Left forelimb (tissue), 1 donor: Measurements from ENCODE around the gene SLC39A3.

Source experiments
- DNase-seq: peaks from one replicate; pipeline ENCODE4 v3.0.0-alpha.2; 2018; ENCODE audit warnings: low spot score

SLC39A3 gene

GRCh38 chr19:2768365-2769132 lies 28.7 kb upstream of the SLC39A3 start:
- DNase-seq = no peak

- DNase-seq = no peak
Measured at GRCh38 chr19:2767688-2768087, 27.9 kb upstream of the SLC39A3 start.

- no peak for DNase-seq
Measured at GRCh38 chr19:2766594-2767372, 27.0 kb upstream of the SLC39A3 start.

- no peak for DNase-seq
Measured at GRCh38 chr19:2765376-2765775, 25.6 kb upstream of the SLC39A3 start.

GRCh38 chr19:2764945-2765344 lies 25.1 kb upstream of the SLC39A3 start:
- no peak for DNase-seq

- DNase-seq = no peak
Measured at GRCh38 chr19:2763687-2764086, 23.9 kb upstream of the SLC39A3 start.

GRCh38 chr19:2762783-2763496 lies 23.1 kb upstream of the SLC39A3 start:
- DNase-seq = no peak

- no peak for DNase-seq
Measured at GRCh38 chr19:2761876-2762782, 22.3 kb upstream of the SLC39A3 start.

GRCh38 chr19:2761309-2761677 lies 21.5 kb upstream of the SLC39A3 start:
- no peak for DNase-seq

GRCh38 chr19:2759965-2760364 lies 20.1 kb upstream of the SLC39A3 start:
- DNase-seq = no peak

GRCh38 chr19:2759362-2759761 lies 19.5 kb upstream of the SLC39A3 start:
- DNase-seq = no peak

GRCh38 chr19:2758601-2759313 lies 18.9 kb upstream of the SLC39A3 start:
- DNase-seq = no peak

- no peak for DNase-seq
Measured at GRCh38 chr19:2756921-2757881, 17.4 kb upstream of the SLC39A3 start.

- no peak for DNase-seq
Measured at GRCh38 chr19:2756477-2756876, 16.7 kb upstream of the SLC39A3 start.

- DNase-seq = no peak
Measured at GRCh38 chr19:2755811-2756210, 16.0 kb upstream of the SLC39A3 start.

GRCh38 chr19:2755448-2755705 lies 15.6 kb upstream of the SLC39A3 start:
- DNase-seq = no peak

- DNase-seq = no peak
Measured at GRCh38 chr19:2754659-2755447, 15.0 kb upstream of the SLC39A3 start.

GRCh38 chr19:2751438-2751830 lies 11.6 kb upstream of the SLC39A3 start:
- no peak for DNase-seq

GRCh38 chr19:2750808-2751437 lies 11.1 kb upstream of the SLC39A3 start:
- DNase-seq = no peak
